ENCODE data around the gene FBXL17.

Gene FBXL17

GRCh38 chr5:108375768-108376167 is 6.1 kb downstream of the FBXL17 start:
- no peak for DNase-seq

GRCh38 chr5:108373426-108373825 is 8.5 kb downstream of the FBXL17 start:
- DNase-seq: no peak

- no peak for DNase-seq
Measured at GRCh38 chr5:108372369-108372768, 9.5 kb downstream of the FBXL17 start.

- no peak for DNase-seq
Measured at GRCh38 chr5:108371263-108371662, 10.6 kb downstream of the FBXL17 start.

- no peak for DNase-seq
Measured at GRCh38 chr5:108369167-108369566, 12.7 kb downstream of the FBXL17 start.

DNA sequence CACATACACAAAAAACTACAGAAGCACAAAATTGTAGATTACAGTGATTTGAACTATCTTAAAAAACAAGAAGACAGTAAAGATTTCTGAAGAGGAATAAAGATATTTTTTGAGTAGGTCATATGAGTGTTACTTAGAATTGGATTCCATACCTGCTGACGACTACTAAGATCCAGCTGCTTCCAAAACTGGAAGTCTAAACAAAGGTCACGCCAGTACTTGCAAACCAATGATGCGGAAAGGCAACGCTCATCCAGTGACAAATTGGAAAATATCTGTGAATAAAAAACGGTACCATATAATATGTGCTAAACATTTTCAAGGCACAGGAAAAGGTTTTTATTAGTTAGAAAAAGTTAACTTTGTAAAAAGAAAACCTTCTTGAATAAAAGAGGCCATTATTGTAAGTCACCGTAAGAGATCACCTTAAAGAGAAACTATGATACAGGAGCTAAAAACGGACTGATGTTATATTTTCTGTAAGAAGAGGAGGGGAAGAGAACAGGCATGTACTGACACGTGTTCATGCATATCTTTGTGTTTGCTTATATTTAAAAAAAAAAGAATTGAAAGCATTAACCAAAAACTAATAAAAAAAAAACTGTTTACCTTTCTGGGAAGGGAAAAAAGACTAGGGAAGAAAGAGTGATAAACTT is 14.1 kb downstream of the FBXL17 start:
- DNase-seq: no peak

DNA sequence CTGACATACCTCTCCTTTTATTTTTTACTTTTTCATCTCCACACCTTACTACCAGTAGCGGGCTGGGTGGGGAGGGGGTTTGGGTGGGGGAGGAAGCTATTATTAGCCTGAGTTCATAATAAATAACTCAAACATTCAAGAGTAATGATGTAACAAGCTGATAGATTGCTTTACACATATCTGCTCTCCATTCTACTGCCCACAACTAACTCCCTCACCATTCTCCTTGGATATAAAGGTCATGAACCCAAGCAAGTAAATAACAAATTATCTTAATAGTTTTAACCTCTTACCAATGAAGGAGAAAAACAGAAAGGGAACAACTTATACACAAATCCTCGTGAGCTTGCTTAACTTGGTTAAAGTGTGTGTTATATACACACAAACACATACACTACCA is 15.4 kb downstream of the FBXL17 start:
- DNase-seq: no peak

- DNase-seq: no peak
Measured at GRCh38 chr5:108361771-108362170, 20.1 kb downstream of the FBXL17 start.

GRCh38 chr5:108361239-108361638 is 20.7 kb downstream of the FBXL17 start:
- DNase-seq: no peak

DNA sequence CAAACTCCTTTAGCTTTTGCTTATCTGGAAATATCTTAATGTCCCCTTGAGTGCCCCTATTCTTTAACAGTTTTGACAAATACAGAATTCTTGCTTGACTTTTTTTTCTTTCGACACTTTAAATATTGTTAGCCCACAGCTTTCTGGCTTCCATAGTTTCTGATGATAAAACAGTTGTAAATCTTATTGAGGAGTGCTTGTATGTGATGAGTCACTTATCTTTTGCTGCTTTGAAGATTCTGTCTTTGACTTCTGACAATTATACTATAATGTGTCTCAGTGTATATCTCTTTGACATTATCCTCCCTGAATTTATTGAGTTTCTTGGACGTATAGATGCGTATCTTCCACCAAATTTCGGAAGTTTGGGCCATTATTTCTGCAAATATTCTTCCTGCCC is 21.6 kb downstream of the FBXL17 start:
- no peak for DNase-seq

- DNase-seq: no peak
Measured at GRCh38 chr5:108356286-108356685, 25.6 kb downstream of the FBXL17 start.

DNA sequence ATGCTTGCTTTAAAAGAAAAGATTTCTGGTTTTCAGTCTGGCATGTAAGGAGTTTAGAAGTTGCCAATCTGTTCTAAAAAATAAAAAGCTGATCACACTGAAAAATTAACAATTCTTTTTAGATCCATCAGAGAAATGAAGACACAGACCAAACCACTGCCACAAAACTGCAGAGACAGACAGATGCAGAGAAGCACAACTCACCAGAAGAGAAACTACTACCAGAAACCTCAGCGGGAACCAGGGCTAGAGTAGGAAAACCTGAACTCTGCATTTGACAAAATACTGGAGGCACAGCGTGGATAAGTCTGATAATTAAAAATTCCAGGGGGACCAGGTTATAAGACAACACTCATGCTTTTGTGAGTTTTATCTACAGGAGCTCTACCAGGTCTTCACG is 28.8 kb downstream of the FBXL17 start:
- DNase-seq: no peak

DNA sequence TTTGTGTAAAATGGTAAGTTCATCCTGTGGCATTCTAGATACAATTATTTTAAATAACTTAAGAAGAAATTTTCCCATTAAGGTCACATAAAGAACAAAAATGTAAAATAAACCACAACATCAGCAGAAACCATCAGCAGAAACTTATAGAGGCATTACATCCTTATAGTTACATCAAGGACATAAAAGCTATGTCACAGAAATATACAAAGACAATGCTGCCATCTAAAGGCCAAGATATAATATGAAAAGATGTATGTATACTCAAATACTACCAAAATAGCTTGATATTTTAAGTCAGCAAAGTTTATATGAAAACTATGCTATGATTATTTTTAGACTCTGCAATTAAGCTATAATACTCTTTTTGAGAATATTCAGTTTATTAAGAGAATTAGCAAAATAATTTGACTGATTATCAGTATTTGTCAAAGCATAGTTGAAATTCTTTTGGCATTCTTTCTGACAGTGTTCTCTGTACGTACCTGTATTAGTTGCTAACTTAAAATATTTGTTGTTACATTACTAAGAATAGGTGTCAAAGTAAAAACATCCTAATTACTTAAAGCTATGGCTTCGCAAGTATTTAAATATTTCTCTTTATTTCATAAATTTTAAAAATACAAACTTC is 36.2 kb downstream of the FBXL17 start:
- no peak for DNase-seq

DNA sequence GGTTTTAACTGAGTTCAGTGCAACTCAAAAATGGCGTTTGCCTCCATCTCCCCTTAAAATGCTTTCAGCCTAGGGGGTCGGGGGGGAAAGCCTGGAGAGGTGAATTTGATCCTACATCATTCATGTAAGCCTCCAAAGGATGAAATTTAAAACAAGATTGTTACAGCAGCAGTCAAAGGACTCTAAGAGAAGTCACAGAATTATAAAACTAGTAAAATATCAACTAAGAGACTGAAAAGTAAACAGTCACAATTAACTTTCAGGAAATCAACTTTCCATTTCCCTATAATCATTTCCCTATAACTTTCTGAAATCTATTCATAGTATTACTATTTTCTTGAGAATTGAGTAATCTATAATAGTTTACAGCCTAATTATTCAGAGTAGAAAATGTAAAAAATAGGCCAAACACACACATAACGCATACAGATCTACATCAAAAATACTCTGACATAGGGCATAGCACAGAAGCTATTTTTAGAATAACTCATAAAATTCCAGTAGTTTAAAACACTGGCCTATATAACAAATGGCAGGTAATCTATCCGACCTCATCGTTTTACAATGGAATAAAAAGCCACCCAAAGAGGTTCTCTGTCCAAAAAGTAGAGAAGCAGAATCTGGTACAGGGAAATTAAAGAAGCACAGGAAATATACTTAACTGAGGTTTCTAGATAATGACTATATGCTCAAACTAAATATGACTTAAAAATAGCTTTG is 37.6 kb downstream of the FBXL17 start:
- DNase-seq: no peak

- DNase-seq: no peak
Measured at GRCh38 chr5:108341866-108342265, 40.0 kb downstream of the FBXL17 start.

DNA sequence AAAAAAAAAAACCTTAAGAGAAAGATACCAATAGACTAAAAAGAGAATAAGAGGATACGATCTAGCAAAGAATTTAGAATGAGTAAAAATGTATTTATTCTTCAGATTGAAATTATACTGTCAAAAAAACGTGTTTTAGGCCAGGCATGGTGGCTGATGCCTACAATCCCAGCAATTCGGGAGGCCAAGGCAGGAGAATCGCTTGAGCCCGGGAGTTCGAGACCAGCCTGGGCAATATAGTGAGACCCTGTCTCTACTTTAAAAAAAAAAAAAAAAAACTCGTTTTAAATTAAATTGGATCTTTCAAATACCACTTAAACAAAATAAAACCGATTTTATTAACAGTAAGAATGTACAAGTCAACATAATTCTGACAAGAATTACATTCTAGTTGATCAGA is 41.8 kb downstream of the FBXL17 start:
- no peak for DNase-seq

DNA sequence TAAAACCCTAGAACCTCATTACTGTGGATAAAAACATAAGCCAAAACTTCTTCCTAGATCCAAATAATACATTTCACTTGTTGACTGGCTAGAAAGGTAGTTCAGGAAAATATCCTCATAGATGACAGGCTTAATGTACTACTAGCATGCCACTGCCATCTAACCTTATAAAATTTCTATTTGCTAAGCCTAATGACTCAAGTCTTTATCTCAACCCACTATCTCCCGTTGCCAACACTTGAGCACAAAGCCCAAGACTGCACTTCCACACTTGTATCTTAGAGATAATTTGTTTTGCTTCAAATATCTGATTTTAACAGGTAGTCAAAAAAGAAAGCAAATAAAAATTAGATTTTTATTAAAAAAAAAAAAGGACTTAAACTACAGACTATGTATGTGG is 42.7 kb downstream of the FBXL17 start:
- no peak for DNase-seq

DNA sequence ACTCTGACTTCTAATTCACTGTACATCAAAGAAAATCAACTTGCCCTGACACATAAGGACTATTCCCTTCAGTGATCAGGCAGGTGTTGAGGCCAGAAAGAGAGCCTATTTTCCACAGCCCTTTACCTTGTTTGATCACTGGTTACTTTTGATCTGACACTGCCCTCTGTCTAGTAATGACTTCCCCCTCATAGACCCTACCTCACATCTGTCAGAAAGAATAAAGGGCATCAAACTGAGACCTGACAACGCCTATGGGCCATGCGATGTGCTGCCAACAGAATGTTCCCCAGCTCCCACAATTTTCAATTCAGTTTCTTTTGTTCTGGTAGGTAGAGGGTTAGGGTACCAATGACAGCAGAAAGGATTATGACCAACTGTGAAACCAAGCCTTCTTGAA is 47.7 kb downstream of the FBXL17 start:
- no peak for DNase-seq

DNA sequence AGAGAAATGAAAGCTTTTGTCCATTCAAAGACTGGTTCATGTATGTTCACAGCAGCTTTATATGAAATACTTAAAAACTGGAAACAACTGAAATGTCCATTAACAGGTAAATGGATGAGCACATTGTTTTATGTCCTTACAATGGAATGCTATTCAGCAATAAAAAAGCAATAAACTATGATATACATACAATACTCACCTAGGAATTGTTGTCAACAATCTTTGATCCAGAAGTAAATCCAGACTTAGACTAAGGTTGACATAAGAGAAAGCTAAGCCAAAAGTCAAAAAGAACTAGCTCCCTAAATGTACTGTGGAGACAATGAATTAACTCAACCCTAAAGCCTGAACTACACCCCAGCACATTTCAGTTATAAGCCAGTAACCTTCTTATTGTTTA is 54.9 kb downstream of the FBXL17 start:
- no peak for DNase-seq

DNA sequence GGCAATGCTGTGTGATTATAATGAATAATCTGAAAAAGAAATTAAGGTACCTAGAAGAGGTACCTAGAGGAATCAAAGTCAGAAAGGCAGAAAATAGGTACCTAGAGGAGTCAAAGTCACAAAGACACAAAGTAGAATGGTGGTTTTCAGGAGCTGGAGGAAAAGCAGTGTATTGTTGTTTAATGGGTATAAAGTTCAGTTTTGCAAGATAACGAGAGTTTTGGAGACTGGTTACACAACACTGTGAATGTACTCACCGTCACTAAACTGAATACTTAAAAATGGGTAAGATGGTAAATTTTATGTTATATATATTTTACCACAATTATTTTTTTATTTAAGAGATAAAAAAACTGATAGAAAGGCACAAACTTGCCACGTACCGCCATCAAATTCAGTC is 57.0 kb downstream of the FBXL17 start:
- DNase-seq: no peak

DNA sequence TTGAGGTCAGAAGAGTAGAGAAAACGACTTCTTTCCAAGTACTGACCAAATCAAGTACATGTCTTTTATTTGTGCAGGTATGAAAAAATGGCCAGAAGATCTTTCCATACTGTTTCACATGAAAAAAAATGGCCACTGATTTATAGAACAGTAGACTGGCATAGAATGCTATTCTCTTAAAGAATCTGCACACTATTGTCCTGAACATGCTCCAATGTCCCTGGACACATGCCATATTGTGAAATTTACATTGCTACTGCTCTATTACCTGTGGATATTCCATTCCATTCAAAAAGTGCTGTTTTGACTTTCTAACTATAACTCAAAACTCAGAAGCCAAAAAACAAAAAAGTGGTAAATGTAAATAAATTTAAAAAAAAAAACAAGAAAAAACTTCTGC is 60.6 kb downstream of the FBXL17 start:
- DNase-seq: no peak

GRCh38 chr5:108320231-108320630 is 61.7 kb downstream of the FBXL17 start:
- DNase-seq: no peak

DNA sequence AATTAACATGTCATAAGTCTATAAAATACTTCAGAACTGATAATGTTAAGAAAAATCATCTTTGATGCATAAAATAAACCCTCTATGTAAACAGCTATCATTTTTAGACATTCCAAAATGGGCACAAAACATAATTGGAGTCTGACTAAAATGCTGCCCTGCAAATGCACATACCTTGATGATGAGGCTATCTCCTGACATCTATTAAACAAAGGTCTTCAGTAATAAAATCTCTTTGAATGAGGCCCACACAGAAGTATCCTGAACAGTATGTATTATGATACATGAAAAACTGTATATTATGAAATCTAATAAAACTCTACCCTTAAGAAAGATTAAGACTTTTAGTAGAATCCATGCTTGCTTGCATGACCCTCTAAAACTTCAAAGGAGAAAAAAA is 66.1 kb downstream of the FBXL17 start:
- no peak for DNase-seq

Data from nucleus accumbens (tissue), 56 donors.